Retinal pigment epithelial cell (primary cell): ENCODE measurements around the gene CREB3.

Experiments
- DNase-seq: peaks from one replicate; pipeline ENCODE4 v3.0.0-alpha.2; 2010; ENCODE audit warnings: low read depth
- H3K4me3 ChIP-seq: 2 replicates; pipeline ENCODE4 v1.5.1; 2011; ENCODE audit warnings: mild to moderate bottlenecking, low read length, control low read depth, moderate library complexity
- CTCF ChIP-seq: conservative IDR thresholded peaks from 2 replicates; pipeline ENCODE4 v1.5.1; 2011; ENCODE audit warnings: low read depth, low read length, control low read depth, inconsistent platforms

The CREB3 gene

DNA sequence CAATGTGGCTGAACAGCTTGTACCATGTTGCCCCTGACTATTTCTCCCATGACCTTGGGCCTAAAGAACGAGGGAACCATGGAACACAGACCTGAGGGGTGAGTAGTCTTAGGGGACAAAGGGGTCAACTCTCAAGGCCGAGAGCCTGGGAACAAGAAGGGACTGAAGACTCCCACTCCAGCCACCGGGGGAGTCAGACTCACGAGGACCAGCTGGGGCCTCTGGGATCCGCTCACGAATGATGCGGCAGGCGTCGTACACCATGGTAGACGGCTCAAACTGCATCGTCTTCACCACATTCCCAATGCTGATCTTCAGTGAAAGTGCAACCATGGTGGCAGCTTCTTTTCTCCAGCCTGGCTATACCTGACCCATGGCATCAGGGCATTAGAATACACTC, 7.1 kb upstream of the CREB3 start:
- DNase-seq, result no peak

GRCh38 chr9:35726931-35727330, 5.5 kb upstream of the CREB3 start:
- DNase-seq, result peak; percentile 37
- peak; percentile 53 for TF ChIP-seq CTCF
- H3K4me3 ChIP-seq, result no peak overlapping the region

More for the DNA sequence above, 7.1 kb upstream of the CREB3 start:
- TF ChIP-seq CTCF, result no peak
- no peak overlapping the region for H3K4me3 ChIP-seq

DNA sequence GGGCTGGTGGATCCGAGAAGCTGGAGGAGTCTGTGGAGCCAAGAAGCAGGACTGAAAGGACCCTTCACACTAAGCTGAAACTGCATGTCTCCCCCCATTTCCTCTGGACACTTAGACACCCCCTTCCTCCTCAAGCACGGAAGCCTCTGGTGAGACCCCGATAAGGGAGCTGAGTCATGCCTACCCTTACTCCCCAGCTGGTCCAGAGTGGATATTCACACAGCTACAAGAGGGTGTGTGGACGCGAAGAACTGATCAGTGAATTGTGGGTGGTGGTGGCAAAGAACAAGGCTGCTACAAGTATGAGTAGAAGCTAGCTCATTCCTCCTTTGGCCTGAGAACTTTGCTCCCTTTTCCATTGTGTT, 4.8 kb upstream of the CREB3 start:
- no peak for DNase-seq
- no peak for TF ChIP-seq CTCF
- peak overlapping the region; percentile 33 for H3K4me3 ChIP-seq

DNA sequence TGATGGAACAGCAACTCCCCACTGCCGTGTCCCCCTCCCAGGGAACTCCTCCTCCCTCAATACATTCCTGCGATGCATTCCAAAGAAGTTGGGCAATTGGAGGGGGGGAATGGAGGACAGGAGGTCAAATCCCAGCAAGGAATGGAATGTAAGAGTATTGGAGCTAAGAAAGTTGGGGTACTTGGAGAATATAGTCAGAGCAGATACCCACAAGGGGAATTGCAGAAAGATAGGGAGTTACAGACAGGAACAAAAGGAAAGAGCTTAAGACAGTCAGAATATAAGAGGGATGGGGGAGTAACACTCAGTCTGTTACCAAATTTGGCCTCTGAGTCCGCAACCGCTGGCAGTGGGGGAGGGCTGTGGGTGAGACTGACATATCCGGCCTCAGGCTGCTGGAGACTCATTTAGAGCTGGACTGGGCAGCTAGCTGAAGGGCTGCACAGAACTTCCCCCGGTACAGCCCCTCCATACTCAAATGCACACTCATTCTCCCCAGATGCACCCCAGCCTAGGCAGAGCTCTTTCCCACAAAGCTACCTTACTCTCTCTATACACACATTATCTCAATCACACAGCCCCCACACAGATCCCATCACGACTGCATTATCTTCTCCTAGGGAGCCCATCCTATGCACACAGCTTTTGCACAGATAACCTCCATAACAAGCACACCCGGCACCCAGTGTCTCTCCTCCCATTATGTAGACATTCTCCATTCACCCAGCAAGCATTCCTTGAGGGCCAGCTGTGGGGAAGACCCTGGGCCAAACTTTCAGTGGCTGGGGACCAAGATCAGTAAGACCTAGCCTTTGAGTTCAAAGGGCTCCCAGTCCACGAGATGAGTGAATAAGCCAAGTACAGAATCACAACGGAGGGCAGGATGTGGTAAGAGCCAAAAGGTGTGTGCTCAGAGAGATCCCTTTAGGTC, 4.2 kb upstream of the CREB3 start:
- peak; percentile 37 for DNase-seq
- H3K4me3 ChIP-seq, result peak overlapping the region; percentile 33
- no peak for TF ChIP-seq CTCF

DNA sequence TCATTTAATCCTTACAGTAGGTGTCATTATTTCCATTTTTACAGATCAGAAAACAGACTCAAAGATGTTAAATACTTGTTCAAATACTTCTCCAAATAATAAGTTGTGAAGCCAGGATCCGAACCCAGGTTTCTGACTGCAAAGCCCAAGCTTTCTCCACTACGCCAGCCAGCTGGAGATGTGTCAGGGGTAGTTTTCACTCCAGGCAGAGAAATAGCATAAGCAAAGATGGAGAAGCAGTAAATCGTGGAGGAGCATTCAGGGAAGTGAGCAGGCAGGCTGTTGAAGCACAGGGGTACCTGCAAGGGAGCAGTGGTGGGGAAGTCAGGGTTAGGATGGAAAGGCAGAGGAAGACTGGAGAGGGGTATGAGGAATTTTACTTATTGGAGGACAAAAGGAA, 3.4 kb upstream of the CREB3 start:
- DNase-seq, result no peak
- TF ChIP-seq CTCF, result no peak
- H3K4me3 ChIP-seq, result peak overlapping the region; percentile 68

GRCh38 chr9:35729700-35730485, 2.6 kb upstream of the CREB3 start:
- peak overlapping the region; percentile 68 for H3K4me3 ChIP-seq
- peak; percentile 18 for DNase-seq
- peak; percentile 75 for TF ChIP-seq CTCF
